Ishikawa (cell line): ENCODE data around the gene PISD.

Source experiments
- CEBPB ChIP-seq: IDR thresholded peaks from 2 replicates; pipeline ENCODE4 v1.6.1; 2012
- CREB1 ChIP-seq: IDR thresholded peaks from 2 replicates; pipeline ENCODE4 v1.6.1; 2012; ENCODE audit warnings: low read depth
- EGR1 ChIP-seq: IDR thresholded peaks from 2 replicates; pipeline ENCODE4 v1.6.1; 2012
- EP300 ChIP-seq: IDR thresholded peaks from 2 replicates; pipeline ENCODE4 v1.6.1; 2012; ENCODE audit warnings: borderline replicate concordance
- FOXM1 ChIP-seq: IDR thresholded peaks from 2 replicates; pipeline ENCODE4 v1.6.1; 2012; ENCODE audit warnings: low read depth, borderline replicate concordance
- MAX ChIP-seq: IDR thresholded peaks from 2 replicates; pipeline ENCODE4 v1.6.1; 2012
- NFIC ChIP-seq: IDR thresholded peaks from 2 replicates; pipeline ENCODE4 v1.6.1; 2012
- RAD21 ChIP-seq: IDR thresholded peaks from 2 replicates; pipeline ENCODE4 v1.6.1; 2012; ENCODE audit warnings: low read depth
- REST ChIP-seq: IDR thresholded peaks from 2 replicates; pipeline ENCODE4 v1.6.1; 2012; ENCODE audit warnings: low read depth, mild to moderate bottlenecking
- TAF1 ChIP-seq: IDR thresholded peaks from 2 replicates; pipeline ENCODE4 v1.6.1; 2012; ENCODE audit warnings: low read depth, mild to moderate bottlenecking
- TCF12 ChIP-seq: IDR thresholded peaks from 2 replicates; pipeline ENCODE4 v1.6.1; 2012; ENCODE audit warnings: low read depth
- TEAD4 ChIP-seq: IDR thresholded peaks from 2 replicates; pipeline ENCODE4 v1.6.1; 2012
- USF1 ChIP-seq: IDR thresholded peaks from 2 replicates; pipeline ENCODE4 v1.6.1; 2012
- YY1 ChIP-seq: IDR thresholded peaks from 2 replicates; pipeline ENCODE4 v1.6.1; 2012; ENCODE audit warnings: low read depth
- ZBTB7A ChIP-seq: IDR thresholded peaks from 2 replicates; pipeline ENCODE4 v1.6.1; 2012; ENCODE audit warnings: low read depth

The PISD gene

GRCh38 chr22:31584804-31585160 lies 77.2 kb downstream of the PISD start:
- no peak for TF ChIP-seq CEBPB
- TF ChIP-seq CREB1, result no peak
- no peak for TF ChIP-seq TAF1
- TF ChIP-seq MAX, result no peak
- no peak for TF ChIP-seq REST
- no peak for TF ChIP-seq EGR1
- TF ChIP-seq TCF12, result no peak
- TF ChIP-seq ZBTB7A, result no peak
- no peak for TF ChIP-seq EP300
- TF ChIP-seq YY1, result no peak
- TF ChIP-seq TEAD4, result no peak
- no peak for TF ChIP-seq RAD21
- no peak for TF ChIP-seq USF1
- TF ChIP-seq NFIC, result no peak
- no peak for TF ChIP-seq FOXM1

- TF ChIP-seq NFIC (no peak), CEBPB (no peak), RAD21 (no peak), CREB1 (no peak)
These were observed 78.0 kb downstream of the PISD start for GRCh38 chr22:31583861-31584485.

GRCh38 chr22:31579835-31580242 lies 82.2 kb downstream of the PISD start:
- TF ChIP-seq REST (no peak), CREB1 (no peak), TAF1 (no peak), NFIC (no peak), YY1 (no peak), MAX (no peak), TEAD4 (no peak)

GRCh38 chr22:31578171-31578570 lies 83.8 kb downstream of the PISD start:
- TF ChIP-seq MAX (no peak), EP300 (no peak), TCF12 (no peak), EGR1 (no peak), CREB1 (no peak), ZBTB7A (no peak), TAF1 (no peak), FOXM1 (no peak), NFIC (no peak), CEBPB (no peak)

GRCh38 chr22:31577711-31578110 lies 84.3 kb downstream of the PISD start:
- TF ChIP-seq EGR1 (no peak), YY1 (no peak), FOXM1 (no peak), EP300 (no peak), RAD21 (no peak), REST (no peak), TEAD4 (no peak)
